Neural cell (in vitro differentiated cells): ENCODE data around the gene ZNF582. TPM values are rescaled to one million over a fixed set of nuclear protein-coding genes. Genes with fewer than 3 reads are reported as not detected.
"Not testable (repeated sequence)": the region's sequence is repeated elsewhere in the genome, so short reads cannot be mapped to it uniquely, and the experiment has no call there.

Experiments
- H2AFZ ChIP-seq: fragments of 200-600, 300-800 bp; sonication (generic), shearing (Covaris generic); 2 replicates; pipeline ENCODE4 v1.6.0; 2014; ENCODE audit warnings: low read depth, mild to moderate bottlenecking, antibody characterized with exemption, low read length, moderate library complexity
- H3F3A ChIP-seq: fragments of 200-600 bp; shearing (Covaris generic); 2 replicates; pipeline ENCODE4 v1.6.1; 2016; ENCODE audit warnings: mild to moderate bottlenecking, moderate library complexity, mixed read lengths, antibody characterized with exemption, low read length; ENCODE audit not compliant: insufficient read depth, poor library complexity, severe bottlenecking
- H3K27ac ChIP-seq: fragments of 200-600, 300-800 bp; sonication (generic), shearing (Covaris generic); 2 replicates; pipeline ENCODE4 v1.5.1; 2014; ENCODE audit warnings: mild to moderate bottlenecking, low read length, moderate library complexity
- H3K27me3 ChIP-seq: fragments of 300-800, 200-600 bp; sonication (generic), shearing (Covaris generic); 2 replicates; pipeline ENCODE4 v1.6.0; 2014; ENCODE audit warnings: mild to moderate bottlenecking, low read depth, low read length, moderate library complexity; ENCODE audit not compliant: insufficient read depth
- H3K36me3 ChIP-seq: fragments of 300-800, 200-600 bp; sonication (generic), shearing (Covaris generic); 2 replicates; pipeline ENCODE4 v1.5.1; 2014; ENCODE audit warnings: mild to moderate bottlenecking, antibody characterized with exemption, low read length, moderate library complexity; ENCODE audit not compliant: insufficient read depth
- H3K4me2 ChIP-seq: fragments of 300-800, 200-600 bp; sonication (generic), shearing (Covaris generic); 2 replicates; pipeline ENCODE4 v1.6.0; 2014; ENCODE audit warnings: mild to moderate bottlenecking, low read length
- H3K4me3 ChIP-seq: fragments of 300-800, 200-600 bp; sonication (generic), shearing (Covaris generic); 2 replicates; pipeline ENCODE4 v1.5.1; 2014; ENCODE audit warnings: mild to moderate bottlenecking, low read length, moderate library complexity
- H3K79me2 ChIP-seq: fragments of 200-600 bp; shearing (Covaris generic); replicated peaks from 2 replicates; pipeline ENCODE4 v1.6.0; 2014; ENCODE audit warnings: mild to moderate bottlenecking, low read length, moderate library complexity; ENCODE audit not compliant: insufficient read depth
- H3K9ac ChIP-seq: fragments of 300-800, 200-600 bp; sonication (generic), shearing (Covaris generic); 2 replicates; pipeline ENCODE4 v1.6.1; 2016; ENCODE audit warnings: mild to moderate bottlenecking, low read length, mixed read lengths
- H3K9me2 ChIP-seq: fragments of 200-600 bp; shearing (Covaris generic); 2 replicates; pipeline ENCODE4 v1.6.1; 2016; ENCODE audit warnings: mild to moderate bottlenecking, low read length, mixed read lengths; ENCODE audit not compliant: insufficient read depth
- H3K9me3 ChIP-seq: fragments of 200-600, 300-800 bp; sonication (generic), shearing (Covaris generic); 2 replicates; pipeline ENCODE4 v1.6.1; 2016; ENCODE audit warnings: mild to moderate bottlenecking, mixed run types, low read length, moderate library complexity, mixed read lengths
- H4K20me1 ChIP-seq: fragments of 200-600 bp; shearing (Covaris generic); 2 replicates; pipeline ENCODE4 v1.6.1; 2016; ENCODE audit warnings: mild to moderate bottlenecking, mixed run types; ENCODE audit not compliant: insufficient read depth
- EP300 ChIP-seq: fragments of 450-650 bp; conservative IDR thresholded peaks from 2 replicates; pipeline ENCODE4 v1.6.1; 2014; ENCODE audit warnings: antibody characterized with exemption, mild to moderate bottlenecking, moderate library complexity; ENCODE audit not compliant: poor library complexity, severe bottlenecking
- EZH2 ChIP-seq: fragments of 200-600, 300-800 bp; shearing (Covaris generic), sonication (generic); IDR thresholded peaks from 2 replicates; pipeline ENCODE4 v1.6.1; 2014; ENCODE audit warnings: antibody characterized with exemption, low read length, borderline replicate concordance, mild to moderate bottlenecking; ENCODE audit not compliant: insufficient read depth, poor library complexity, severe bottlenecking
- POLR2AphosphoS5 ChIP-seq: IDR thresholded peaks from 2 replicates; pipeline ENCODE4 v1.6.1; 2012
- RAD21 ChIP-seq: fragments of 450-650 bp; conservative IDR thresholded peaks from 2 replicates; pipeline ENCODE4 v1.6.1; 2014; ENCODE audit warnings: antibody characterized with exemption, mild to moderate bottlenecking, moderate library complexity
- REST ChIP-seq: IDR thresholded peaks from 2 replicates; pipeline ENCODE4 v1.6.1; 2012; ENCODE audit warnings: borderline replicate concordance
- SMC3 ChIP-seq: fragments of 450-650 bp; conservative IDR thresholded peaks from 2 replicates; pipeline ENCODE4 v1.6.1; 2014; ENCODE audit warnings: antibody characterized with exemption, mild to moderate bottlenecking, moderate library complexity; ENCODE audit not compliant: poor library complexity
- TAF1 ChIP-seq: IDR thresholded peaks from 2 replicates; pipeline ENCODE4 v1.6.1; 2012; ENCODE audit warnings: low read depth
- polyA plus RNA-seq: library from polyadenylated mRNA; depleted of rRNA; stranded (reverse); fragments of >200 nt; gene quantifications from 2 replicates; pipeline ENCODE4 v1.2.3, GENCODE V29; 2014
- TF ChIP-seq, protein P1 (sequence below): fragments of 450-650 bp; IDR thresholded peaks from 2 replicates; pipeline ENCODE4 v1.5.1; 2014; ENCODE audit warnings: antibody characterized with exemption, mild to moderate bottlenecking, moderate library complexity; ENCODE audit not compliant: poor library complexity, severe bottlenecking

Gene ZNF582
- polyA plus RNA-seq, 1 donor from 2014 or later = 14.6 TPM

DNA sequence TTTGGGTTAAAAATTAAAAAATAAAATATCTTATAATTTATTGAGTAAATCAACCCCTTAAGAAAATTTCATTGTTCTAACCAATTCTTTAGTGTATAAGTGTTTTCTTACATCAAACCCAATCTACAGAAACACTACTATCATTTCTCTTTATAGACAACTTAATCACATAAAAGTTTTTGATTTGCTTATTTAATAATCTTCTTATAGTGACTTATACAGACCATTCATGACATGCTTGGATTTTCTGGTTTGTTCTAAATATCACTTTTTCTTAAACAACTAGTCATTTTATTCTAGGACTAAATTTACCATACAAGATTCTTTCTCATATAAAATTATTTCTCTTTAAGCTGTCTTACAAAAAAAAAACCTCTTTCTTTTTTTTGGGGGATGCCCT is 51.4 kb downstream of the ZNF582 start:
- peaks cover 15% of the 10 kb centered on the region for H3K9me3 ChIP-seq
- H4K20me1 ChIP-seq = no peaks in the 10 kb centered on the region
- H3K4me2 ChIP-seq = no peak overlapping the region
- H3F3A ChIP-seq = no peaks in the 10 kb centered on the region
- H3K9me2 ChIP-seq = no peaks in the 10 kb centered on the region
- no peaks in the 10 kb centered on the region for H3K36me3 ChIP-seq
- TF ChIP-seq REST = no peak
- H3K79me2 ChIP-seq = no peaks in the 10 kb centered on the region
- H3K9ac ChIP-seq = no peak overlapping the region
- H3K27ac ChIP-seq = no peak overlapping the region
- no peak overlapping the region for H3K4me3 ChIP-seq
- no peaks in the 10 kb centered on the region for H3K27me3 ChIP-seq
- no peak overlapping the region for H2AFZ ChIP-seq

DNA sequence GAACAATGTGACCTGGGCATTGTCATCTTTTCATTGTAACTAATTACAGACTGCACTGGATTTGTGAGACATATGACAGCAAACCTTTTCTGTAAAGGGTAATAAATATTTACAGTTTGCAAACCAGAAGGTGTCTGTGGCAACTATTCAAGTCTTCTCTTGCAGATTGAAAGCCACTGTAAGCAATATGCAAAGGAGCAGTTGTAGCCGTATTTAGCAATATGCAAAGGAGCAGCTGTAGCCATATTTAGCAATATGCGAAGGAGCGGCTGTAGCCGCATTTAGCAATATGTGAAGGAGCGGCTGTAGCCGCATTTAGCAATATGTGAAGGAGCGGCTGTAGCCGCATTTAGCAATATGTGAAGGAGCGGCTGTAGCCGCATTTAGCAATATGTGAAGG is 54.3 kb downstream of the ZNF582 start:
- H3K27ac ChIP-seq, H3K79me2 ChIP-seq, H3K4me3 ChIP-seq, H3K27me3 ChIP-seq, H3K9me2 ChIP-seq, H3K4me2 ChIP-seq, H3K9ac ChIP-seq, H2AFZ ChIP-seq, H3F3A ChIP-seq, H3K36me3 ChIP-seq, H4K20me1 ChIP-seq: not testable (repeated sequence)
- H3K9me3 ChIP-seq = peaks cover 14% of the 10 kb centered on the region

GRCh38 chr19:56337077-56337476 is 56.3 kb downstream of the ZNF582 start:
- not testable (repeated sequence) for H4K20me1 ChIP-seq, H2AFZ ChIP-seq, H3K9ac ChIP-seq, H3F3A ChIP-seq, H3K27me3 ChIP-seq, H3K79me2 ChIP-seq, H3K9me2 ChIP-seq, H3K36me3 ChIP-seq, H3K27ac ChIP-seq, H3K4me2 ChIP-seq, H3K4me3 ChIP-seq
- H3K9me3 ChIP-seq = peaks cover 11% of the 10 kb centered on the region

GRCh38 chr19:56335371-56335770 is 58.0 kb downstream of the ZNF582 start:
- not testable (repeated sequence) for H3K4me2 ChIP-seq, H3K27me3 ChIP-seq, H2AFZ ChIP-seq, H3K36me3 ChIP-seq, H3K27ac ChIP-seq, H3K4me3 ChIP-seq, H3K9me2 ChIP-seq, H3K9me3 ChIP-seq, H3K79me2 ChIP-seq, H3K9ac ChIP-seq, H4K20me1 ChIP-seq, H3F3A ChIP-seq

GRCh38 chr19:56333506-56333905 is 59.8 kb downstream of the ZNF582 start:
- Histone ChIP-seq H2AFZ (no peak overlapping the region), H3F3A (no peaks in the 10 kb centered on the region)
- TF ChIP-seq TAF1 = no peak
- no peak for TF ChIP-seq EZH2
- peak; percentile 77 for TF ChIP-seq SMC3
- TF ChIP-seq RAD21 = peak; percentile 79
- no peak for TF ChIP-seq POLR2AphosphoS5
- TF ChIP-seq, protein P1, sequence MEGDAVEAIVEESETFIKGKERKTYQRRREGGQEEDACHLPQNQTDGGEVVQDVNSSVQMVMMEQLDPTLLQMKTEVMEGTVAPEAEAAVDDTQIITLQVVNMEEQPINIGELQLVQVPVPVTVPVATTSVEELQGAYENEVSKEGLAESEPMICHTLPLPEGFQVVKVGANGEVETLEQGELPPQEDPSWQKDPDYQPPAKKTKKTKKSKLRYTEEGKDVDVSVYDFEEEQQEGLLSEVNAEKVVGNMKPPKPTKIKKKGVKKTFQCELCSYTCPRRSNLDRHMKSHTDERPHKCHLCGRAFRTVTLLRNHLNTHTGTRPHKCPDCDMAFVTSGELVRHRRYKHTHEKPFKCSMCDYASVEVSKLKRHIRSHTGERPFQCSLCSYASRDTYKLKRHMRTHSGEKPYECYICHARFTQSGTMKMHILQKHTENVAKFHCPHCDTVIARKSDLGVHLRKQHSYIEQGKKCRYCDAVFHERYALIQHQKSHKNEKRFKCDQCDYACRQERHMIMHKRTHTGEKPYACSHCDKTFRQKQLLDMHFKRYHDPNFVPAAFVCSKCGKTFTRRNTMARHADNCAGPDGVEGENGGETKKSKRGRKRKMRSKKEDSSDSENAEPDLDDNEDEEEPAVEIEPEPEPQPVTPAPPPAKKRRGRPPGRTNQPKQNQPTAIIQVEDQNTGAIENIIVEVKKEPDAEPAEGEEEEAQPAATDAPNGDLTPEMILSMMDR = peak; percentile 76
- TF ChIP-seq EP300 = no peak

More at GRCh38 chr19:56333506-56333905, 59.8 kb downstream of the ZNF582 start:
- no peaks in the 10 kb centered on the region for H3K79me2 ChIP-seq
- no peaks in the 10 kb centered on the region for H3K9me2 ChIP-seq
- H3K4me3 ChIP-seq = no peak overlapping the region
- H3K9ac ChIP-seq = no peak overlapping the region
- H3K27ac ChIP-seq = no peak overlapping the region
- no peaks in the 10 kb centered on the region for H3K9me3 ChIP-seq
- H3K27me3 ChIP-seq = no peaks in the 10 kb centered on the region
- H3K4me2 ChIP-seq = no peak overlapping the region
- H4K20me1 ChIP-seq = no peaks in the 10 kb centered on the region
- no peaks in the 10 kb centered on the region for H3K36me3 ChIP-seq
